ENCODE data around the gene YIPF5. TPM values are rescaled to one million over a fixed set of nuclear protein-coding genes. Genes with fewer than 3 reads are reported as not detected.

Gene YIPF5
- total RNA-seq, 1 donor from 2014 or later: 37.9 TPM

Other genes starting within 250 kb of the YIPF5 start
- not detected in 2 replicates for gene KCTD16, start 214 bp upstream of the YIPF5 start, total RNA-seq